Measurements from ENCODE around the gene PPP2CA.
"Not testable (repeated sequence)": the region's sequence is repeated elsewhere in the genome, so short reads cannot be mapped to it uniquely, and the experiment has no call there.

Gene PPP2CA

DNA sequence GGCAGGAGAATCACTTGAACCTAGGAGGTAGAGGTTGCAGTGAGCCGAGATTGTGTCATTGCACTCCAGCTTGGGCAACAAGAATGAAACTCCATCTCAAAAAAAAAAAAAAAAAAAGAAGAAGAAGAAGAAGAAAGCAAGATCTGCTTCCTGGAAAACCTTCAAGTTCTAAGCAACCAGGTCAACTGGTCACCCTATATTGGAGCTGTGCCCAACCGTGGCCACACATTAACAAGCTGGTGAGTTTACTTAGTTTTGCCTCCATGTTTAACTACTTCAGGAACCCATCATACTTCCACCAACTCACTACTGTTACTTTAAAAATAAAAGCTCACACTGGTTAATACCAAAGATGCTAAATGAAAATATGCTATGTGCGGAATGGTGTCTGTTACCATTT lies 36.8 kb downstream of the PPP2CA start:
- DNase-seq (ENCODE audit: low read depth): no peak

DNA sequence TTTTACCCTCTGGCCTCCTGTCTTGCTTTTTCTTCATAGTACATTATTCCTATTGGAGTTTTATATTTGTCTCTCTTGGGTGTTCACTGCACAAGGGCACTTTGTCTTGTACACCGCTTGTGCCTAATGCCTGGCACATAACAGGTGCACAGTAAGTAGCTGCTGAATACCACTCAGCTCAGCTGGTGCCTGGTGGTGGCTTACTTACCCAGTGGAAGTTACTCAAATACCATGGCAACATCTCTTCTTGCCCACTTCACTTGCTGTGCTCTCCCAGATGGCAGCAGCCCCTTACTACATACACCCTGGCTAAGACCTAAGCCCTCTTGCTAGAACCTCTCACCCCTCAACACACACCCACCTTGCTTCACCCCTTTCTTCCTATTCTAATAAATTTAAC lies 37.8 kb downstream of the PPP2CA start:
- DNase-seq (ENCODE audit: low read depth): no peak

DNA sequence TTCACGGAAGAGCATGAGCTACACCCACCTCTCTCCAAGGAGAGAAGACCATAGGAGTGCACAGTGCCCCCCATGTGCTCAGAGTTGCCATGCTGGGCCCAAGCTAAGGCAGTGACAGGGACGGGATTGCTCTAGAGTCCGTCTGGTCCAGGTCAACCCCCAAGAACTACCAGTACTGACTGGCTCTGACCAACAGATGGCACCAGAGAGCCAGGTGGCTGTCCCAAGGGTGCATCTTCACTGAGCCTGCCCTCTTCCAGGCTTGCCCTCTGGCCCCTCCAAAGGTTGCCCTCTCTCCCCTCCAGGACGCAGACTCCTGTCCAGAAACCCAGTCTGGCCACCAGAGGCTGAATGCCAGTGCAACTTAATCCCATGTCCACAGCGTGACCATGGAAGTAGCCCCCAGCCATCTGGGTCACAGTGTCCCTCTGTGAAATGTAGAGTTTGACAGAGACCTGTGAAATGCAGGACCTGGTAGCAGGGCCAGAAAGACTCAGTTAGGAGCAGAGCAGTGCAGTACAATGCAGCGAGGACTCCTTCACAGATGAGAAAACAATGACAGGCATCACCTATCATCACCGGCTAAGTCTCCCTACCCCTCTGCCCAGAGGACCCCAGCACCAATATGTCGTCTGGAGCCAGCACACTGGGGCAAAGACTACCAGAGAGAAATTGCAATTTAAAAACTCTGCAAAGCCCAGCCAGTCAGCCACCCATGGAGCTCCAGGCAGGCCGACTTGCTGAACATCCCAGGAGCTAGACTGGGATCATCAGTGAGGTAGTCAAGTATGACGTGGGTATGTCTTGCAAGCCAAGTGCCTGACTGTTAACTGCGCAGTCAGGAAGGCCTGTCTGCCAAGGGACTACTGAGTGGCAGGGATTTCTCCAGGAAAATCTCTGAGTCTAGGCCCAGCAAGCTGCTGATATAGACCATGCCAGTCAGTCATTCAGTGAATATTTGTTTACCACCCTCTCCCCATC lies 41.4 kb downstream of the PPP2CA start:
- DNase-seq (ENCODE audit: low read depth): peak; percentile 41

DNA sequence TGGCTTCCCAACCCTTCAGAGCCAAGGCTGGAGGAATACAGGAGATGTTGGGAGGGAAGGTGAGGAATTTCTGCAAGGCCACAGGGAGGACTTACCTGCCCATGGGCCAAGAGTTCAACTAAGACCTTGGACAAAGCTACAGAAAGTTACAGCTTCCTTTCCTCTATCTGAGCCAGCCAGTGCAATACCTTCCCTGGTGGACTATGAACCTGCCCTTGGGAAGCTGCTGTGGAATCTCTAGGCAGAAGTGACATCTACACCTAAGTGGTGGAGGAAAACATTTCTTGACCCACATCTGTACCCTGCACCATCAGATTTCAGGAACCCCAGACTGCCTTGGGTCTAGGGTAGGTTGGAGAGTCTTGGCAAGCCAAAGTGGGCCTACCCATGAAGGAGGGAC lies 42.4 kb downstream of the PPP2CA start:
- no peak for DNase-seq (ENCODE audit: low read depth)

DNA sequence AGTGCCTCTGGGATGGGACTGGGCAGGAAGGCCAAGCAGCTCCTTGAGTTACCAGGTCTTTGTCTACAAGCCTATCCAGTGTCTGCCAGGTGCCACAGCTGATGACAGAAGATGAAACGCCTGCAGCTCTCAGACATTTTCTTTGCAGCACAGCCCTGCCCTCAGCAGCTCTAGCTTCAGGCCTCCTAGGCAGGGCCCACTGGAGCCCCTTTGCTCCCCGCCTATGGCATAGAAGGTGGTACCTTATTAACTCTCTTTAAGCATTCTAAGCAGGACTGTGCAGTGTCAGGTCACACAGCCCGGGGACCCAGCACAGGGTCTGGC lies 47.8 kb downstream of the PPP2CA start:
- no peak for DNase-seq (ENCODE audit: low read depth)

DNA sequence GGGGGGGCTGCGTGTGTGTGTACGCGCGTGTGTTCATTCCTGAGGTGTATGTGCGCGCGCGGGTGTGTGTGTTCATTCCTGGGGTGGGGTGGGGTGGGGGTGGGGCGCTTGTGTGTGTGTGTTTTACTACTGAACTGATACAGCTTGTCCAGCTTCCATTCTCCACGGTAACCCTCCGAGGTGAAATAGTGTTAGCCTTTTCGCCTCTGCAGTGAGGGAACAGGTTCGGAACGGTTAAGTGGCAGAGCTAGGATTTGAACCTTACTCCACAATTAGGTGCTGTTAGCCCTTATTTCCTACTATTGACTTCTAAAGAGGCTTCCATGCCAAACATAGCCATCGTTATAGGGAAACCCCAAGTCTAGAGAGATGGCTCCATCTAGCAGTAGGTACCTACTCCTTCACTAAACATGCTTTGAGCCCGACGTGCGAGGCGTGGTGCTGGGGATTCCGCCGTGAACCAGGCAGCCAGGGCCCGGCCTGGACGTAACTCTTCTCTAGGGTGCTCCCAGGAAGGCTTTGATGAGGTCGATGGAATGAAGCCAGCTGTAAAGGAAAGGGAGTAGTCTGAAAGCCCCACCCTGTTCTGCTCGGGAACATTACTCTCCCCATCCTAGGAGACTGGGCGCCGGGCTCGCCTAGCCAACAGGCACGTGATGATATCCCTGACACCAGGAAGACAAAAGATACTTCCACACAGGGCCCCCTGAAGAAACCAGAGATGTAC lies 48.3 kb downstream of the PPP2CA start:
- DNase-seq (ENCODE audit: low read depth): no peak

DNA sequence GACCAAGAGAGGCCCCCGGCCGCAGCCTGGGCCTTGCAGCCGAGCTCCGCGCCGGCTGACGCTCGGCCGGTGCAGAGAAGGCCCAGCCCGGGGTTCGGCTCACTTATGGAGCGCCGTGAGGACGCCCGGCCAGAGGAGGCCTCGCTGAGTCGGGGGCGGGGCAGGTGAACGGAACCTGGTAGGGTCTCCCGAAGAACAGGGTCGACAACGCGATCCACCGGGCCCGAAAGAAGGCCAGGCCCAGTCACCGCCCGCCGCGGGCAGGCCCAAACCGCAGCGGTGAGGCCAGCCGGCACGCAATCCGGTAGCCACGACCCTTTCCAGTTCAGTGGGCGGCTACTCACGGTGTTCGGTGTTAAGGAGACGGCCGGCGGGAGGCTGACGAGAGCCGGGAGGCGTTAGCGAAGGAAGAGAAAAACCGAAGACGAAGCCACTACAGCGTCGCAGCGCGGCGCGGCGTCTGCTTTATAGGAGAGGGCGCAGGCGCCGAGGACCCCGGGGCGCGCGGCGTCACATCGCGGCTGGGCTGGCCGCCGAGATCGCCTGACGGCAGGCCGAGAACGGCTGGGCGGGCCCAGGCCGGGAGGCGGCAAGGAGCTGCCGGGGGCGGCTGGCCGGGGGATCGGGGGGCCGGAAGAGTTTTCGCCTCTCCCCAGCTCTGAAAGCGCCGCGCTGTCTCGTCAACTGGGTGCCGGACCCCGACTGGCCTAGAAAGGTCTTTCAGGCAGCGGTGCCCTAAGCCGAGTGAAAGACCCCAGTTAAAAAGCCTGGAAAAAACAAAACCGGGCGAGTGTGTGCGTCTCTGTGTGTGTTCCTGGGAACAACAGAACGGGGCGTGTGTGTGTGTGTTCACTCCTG lies 49.1 kb downstream of the PPP2CA start, which contains the start of gene SKP1:
Gene SKP1, minus strand, starts transcription at position 440 of the 858 bp plus-strand sequence. CDS start 2,928 bp downstream, outside the sequence.
- peak; percentile 73 for DNase-seq (ENCODE audit: low read depth)

DNA sequence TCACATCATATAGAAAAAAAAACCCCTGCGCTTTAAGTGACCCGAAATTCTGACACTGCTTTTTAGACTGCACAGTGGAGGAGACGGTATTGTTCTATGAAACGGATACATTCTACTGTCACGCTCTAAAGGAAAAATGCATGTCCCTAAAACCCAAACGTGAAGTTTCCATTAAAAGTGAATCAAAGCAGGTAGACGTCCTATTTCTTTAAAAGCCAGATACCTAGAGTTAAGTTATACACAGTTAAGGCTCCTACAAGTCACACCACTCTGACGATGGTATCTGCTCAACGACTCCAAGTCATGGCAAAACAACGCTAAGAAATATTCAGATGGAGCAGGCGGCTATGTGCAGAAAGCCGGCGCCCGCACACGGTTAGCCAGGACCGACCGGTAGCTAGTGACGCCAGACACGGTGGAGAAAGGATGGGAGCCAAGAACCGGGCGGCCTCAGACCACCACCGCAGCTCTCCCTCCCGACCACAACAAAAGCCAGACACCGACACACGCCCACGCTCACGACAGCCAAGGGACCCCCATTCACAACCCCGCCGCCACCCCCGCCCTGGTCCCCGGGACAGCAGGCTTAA lies 49.9 kb downstream of the PPP2CA start:
- DNase-seq (ENCODE audit: low read depth): peak; percentile 22

DNA sequence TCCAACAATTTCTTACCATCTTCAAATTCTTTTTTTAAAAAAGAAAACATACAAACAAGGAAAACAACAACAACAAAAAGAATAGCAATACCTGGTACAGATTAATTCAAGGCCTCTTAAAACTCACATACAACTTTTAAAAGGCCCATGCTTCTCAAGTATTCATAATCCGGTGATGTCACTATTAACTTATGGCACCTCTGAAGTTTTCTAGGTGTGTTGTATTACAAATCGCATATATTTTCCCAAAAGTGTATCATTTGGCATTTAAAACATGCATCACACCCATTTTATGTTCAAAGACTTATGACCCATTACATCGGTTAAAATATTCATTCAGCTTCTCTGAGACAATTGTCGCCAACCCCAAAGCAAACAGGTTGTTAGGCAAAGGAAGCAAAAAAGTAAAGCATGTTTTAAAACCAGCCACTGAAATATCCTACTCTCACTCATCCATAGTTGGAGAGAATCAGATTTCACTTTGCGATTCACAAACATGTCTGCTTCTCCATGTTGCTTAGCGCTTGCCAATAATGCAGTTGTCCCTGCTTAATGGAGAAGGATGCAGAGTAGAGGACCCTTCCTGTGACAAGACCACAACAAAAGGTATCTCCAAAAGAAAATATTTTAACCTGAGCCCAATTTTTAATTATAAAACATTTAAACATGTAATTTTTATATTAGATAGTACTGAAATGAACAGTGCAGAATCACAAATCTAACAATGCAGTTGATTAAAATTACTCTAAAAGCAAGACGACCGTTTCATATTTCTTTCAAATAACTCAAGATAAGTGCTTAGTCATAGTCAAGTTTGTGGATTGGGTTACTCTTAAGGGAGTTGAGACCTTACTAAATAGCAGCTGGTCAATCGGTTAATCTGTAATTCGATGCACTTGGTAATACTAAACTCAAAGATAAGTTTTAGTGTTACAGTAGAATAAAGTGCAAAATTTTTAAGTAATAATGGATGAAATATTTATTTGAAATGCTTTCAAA lies 50.7 kb downstream of the PPP2CA start:
- no peak for DNase-seq (ENCODE audit: low read depth)

DNA sequence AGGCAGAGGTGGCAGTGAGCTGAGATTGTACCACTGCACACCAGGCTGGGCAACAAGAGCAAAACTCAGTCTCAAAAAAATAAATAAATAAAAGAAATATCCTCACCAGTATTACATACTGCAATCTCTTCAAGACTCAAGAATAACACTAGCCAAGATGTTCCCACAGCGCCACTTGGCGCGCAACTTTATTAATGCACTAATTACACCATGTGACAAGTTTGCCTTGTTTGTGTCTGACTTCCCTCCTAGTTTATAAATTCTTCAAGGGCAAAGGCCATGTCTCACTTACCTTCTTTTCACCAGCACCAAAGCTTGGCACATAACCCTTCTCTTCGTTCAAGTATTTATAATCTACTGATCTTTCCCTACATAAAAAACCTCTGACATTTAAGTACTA lies 53.9 kb downstream of the PPP2CA start:
- no peak for DNase-seq (ENCODE audit: low read depth)

DNA sequence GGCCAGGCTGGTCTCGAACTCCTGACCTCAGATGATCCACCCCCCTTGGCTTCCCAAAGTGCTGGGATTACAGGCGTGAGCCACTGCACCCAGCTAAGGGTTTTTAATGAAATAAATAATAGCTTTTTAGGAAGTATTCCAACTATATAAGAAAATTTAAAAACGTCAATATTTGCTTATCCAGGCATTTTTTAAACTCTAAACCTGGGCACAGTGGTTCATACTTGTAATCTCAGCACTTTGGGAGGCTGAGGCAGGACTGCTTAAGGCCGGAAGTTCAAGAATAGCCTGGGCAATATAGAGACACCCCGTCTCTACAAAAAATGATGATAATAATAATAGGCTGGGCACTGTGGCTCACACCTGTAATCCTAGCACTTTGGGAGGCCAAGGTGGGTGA lies 63.3 kb downstream of the PPP2CA start:
- no peak for DNase-seq (ENCODE audit: low read depth)

DNA sequence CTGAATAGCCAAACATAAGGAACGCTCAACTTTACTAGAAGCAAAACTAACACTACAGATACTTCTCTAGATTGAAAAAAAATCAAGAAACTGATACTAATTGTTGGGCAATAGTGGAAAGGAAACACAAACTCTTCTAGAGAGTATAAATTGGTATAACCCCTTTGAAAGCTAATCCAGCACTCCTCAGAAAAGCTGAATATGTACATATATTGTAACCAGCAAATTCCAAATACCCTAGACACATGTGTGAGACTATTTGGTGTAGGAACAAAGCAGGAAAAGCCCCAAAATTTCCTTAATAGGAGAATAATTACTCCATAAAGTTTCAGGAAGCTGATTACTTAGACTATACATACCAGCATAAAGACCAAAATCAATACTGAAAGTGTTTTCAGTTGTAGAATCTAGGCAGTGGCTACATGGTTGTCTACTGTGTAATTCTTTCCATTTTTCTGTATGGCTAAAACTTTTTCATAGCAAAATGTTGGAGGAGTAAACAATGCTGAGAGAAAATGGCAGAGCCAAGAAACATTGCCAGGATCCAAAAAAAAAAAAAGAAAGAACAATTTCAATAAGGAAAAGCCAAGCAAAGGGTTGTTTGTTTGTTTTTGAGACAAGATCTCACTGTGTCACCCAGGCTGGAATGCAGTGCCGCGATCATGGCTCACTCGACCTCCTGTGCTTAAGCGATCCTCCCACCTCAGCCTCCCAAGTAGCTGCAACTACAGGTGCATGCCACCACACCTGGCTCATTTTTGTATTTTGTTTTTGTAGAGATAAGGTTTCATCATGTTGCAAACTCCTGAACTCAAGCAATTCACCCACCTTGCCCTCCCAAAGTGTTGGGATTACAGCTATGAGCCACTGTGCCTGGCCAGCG lies 64.1 kb downstream of the PPP2CA start:
- DNase-seq (ENCODE audit: low read depth): no peak

DNA sequence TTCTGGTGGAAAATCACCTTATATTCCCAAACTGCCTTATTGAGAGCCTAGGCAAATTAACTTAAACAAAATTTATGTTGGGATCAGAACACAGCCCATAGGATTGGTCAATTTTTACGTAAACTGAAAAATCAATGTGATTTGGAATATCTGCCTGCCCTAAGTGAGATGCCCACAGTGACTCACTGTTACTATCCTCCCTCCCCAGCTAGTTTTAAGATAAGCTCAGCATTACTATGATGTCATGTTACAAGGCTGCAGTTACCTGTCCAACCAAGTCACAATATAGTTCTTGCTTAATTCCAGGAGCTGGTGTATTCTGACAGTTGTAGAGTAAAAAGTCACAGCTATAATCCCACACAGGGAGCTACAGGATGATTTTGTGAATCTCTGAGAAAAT lies 72.2 kb downstream of the PPP2CA start:
- no peak for DNase-seq (ENCODE audit: low read depth)

DNA sequence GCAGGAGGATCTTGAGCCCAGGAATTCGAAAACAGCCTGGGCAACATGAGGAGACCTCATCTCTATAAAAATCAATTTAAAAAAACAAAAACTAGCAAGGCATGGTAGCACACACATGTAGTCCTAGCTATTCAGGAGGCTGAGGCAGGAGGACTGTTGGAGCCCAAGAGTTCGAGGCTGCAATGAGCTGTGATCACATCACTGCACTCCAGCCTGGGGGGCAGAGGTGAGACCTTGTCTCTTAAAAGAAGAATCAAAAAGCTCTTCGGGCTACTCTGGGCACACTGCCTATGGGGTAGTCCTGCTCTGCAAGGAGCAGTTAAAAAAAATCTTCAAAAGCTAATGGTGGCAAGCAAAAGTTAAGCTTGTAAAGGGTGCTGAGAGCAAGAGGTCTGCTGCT lies 72.6 kb downstream of the PPP2CA start:
- no peak for DNase-seq (ENCODE audit: low read depth)

DNA sequence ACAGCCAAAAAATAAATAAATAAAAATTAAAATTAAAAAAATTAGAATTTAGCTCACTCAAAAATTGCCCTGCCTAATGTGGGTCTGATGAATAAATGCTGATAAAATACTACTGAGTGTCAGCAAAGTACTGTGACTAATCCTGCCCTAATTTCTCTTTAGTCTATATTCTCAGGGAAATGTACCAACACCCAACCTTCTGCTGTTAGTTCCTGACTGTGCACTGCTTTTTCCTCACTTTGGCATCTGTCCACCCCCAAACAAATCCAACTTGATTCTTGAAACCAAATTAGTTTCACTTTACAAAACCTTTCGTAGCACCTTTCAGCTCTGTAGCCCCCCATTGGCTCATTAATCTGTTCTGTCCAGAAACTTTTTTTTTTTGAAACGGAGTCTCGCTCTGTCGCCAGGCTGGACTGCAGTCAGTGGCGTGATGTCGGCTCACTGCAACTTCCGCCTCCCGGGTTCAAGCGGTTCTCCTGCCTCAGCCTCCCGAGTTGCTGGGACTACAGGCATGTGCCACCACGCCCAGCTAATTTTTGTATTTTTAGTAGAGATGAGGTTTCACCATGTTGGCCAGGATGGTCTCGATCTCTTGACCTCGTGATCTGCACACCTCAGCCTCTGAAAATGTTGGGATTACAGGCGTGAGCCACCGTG lies 73.6 kb downstream of the PPP2CA start:
- DNase-seq (ENCODE audit: low read depth): not testable (repeated sequence)

DNA sequence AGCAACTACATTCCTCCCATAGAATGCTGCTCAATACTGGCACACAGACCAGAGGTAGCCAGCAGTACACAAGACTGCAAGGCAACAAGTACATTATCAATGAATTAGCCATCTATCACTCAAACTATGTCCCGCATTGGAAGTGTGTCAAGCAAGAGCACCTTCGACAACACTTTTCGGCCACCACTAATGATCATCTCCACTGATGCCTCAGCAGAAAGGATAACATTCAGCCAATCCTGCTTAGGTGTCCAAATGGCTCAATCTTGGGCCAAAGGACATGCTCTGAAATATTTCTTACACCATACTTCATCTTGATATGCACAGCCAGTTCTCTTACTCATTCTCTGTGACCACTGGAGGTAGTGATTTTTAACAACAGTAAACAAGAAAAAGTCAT lies 74.2 kb downstream of the PPP2CA start:
- DNase-seq (ENCODE audit: low read depth): no peak

DNA sequence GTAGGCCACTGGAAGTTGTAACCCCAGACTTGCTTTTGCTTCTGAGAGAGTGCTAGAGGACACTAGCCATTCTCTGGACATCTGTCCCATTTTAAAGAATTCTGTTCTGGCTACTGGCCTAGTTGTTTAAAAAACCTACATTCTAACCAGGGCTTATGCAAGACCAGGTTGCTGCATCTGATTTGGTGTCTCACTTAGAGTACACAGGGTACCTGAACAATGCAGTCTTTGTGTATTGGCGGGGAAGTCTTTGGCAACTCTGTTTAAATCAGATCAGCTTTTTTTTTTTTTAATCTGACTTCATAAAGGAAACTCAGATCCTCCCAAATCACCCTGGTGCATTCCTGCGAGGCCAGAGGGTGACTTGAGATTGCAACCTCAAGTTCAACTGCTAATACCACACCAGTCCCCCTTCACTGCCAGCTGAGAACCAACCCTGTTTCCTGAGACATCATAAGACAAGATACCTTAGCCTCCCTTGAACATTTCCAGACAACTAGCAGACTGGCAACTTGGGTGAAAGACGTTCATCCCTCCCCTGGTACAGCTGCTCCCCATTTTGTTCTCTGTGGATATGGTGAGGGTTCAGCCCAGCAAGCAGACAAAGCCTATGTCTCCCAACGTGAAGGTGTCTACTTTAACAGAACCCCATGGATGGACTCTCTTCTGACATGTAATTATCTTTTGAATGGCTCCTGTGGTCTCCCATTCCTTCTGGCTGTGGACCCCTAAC lies 76.1 kb downstream of the PPP2CA start:
- DNase-seq (ENCODE audit: low read depth): no peak

DNA sequence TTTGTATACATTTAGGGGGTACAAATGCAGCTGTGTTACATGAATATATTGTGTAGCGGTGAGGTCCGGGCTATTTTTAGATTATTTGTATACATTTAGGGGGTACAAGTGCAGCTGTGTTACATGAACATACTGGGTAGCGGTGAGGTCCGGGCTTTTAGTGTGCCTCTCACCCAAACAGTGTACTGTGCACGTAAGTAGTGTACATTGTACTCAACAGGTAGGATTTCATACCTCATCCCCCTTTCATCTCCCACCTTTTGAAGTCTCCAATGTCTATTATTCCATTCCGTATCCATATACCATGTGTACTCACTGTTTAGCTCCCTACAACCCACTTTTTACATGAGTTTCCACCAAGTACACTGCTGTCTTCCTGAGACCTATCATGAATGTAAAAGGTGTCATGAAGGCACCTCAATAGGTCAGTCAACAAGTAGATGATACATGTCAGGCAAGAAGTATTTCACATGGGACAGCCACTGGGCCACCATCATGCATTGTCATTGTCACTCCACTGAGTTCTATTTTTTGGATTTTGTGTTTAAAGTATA lies 76.8 kb downstream of the PPP2CA start:
- DNase-seq (ENCODE audit: low read depth): no peak
